Measurements from ENCODE around the gene ANKRD44.

ANKRD44 gene

GRCh38 chr2:197236159-197236558 is 74.4 kb downstream of the ANKRD44 start:
- no peak for DNase-seq

GRCh38 chr2:197235711-197236110 is 74.9 kb downstream of the ANKRD44 start:
- no peak for DNase-seq

GRCh38 chr2:197234671-197235191 is 75.8 kb downstream of the ANKRD44 start:
- DNase-seq: no peak

GRCh38 chr2:197233473-197233872 is 77.1 kb downstream of the ANKRD44 start:
- no peak for DNase-seq

- DNase-seq: no peak
Measured at GRCh38 chr2:197232010-197232409, 78.6 kb downstream of the ANKRD44 start.

GRCh38 chr2:197229509-197230443 is 80.8 kb downstream of the ANKRD44 start:
- DNase-seq: no peak

- DNase-seq: no peak
Measured at GRCh38 chr2:197223451-197223850, 87.1 kb downstream of the ANKRD44 start.

GRCh38 chr2:197219636-197220035 is 90.9 kb downstream of the ANKRD44 start:
- DNase-seq: no peak

- DNase-seq: no peak
Measured at GRCh38 chr2:197217541-197217940, 93.0 kb downstream of the ANKRD44 start.

- DNase-seq: no peak
Measured at GRCh38 chr2:197216361-197216979, 94.1 kb downstream of the ANKRD44 start.

GRCh38 chr2:197215748-197216360 is 94.7 kb downstream of the ANKRD44 start:
- DNase-seq: no peak

- no peak for DNase-seq
Measured at GRCh38 chr2:197212344-197213262, 98.0 kb downstream of the ANKRD44 start.

GRCh38 chr2:197211881-197212342 is 98.7 kb downstream of the ANKRD44 start:
- no peak for DNase-seq

GRCh38 chr2:197210430-197210829 is 100.2 kb downstream of the ANKRD44 start:
- DNase-seq: no peak

GRCh38 chr2:197209742-197210408 is 100.7 kb downstream of the ANKRD44 start:
- DNase-seq: no peak

GRCh38 chr2:197209246-197209645 is 101.3 kb downstream of the ANKRD44 start:
- no peak for DNase-seq

- DNase-seq: no peak
Measured at GRCh38 chr2:197208841-197209240, 101.7 kb downstream of the ANKRD44 start.

GRCh38 chr2:197208024-197208423 is 102.6 kb downstream of the ANKRD44 start:
- no peak for DNase-seq

GRCh38 chr2:197207598-197207997 is 103.0 kb downstream of the ANKRD44 start:
- DNase-seq: no peak

GRCh38 chr2:197207106-197207505 is 103.5 kb downstream of the ANKRD44 start:
- no peak for DNase-seq

GRCh38 chr2:197205585-197206215 is 104.9 kb downstream of the ANKRD44 start:
- DNase-seq: no peak
